GM21717 (cell line): Measurements from ENCODE around the gene USP6.
"Not testable (repeated sequence)": the region's sequence is repeated elsewhere in the genome, so short reads cannot be mapped to it uniquely, and the experiment has no call there.

Experiments
- ATAC-seq: cut with Tn5 transposase; IDR thresholded peaks from one replicate; pipeline ENCODE4 v1.9.1; 2021; ENCODE audit warnings: mild to moderate bottlenecking, moderate library complexity; ENCODE audit not compliant: unreplicated experiment

The USP6 gene

DNA sequence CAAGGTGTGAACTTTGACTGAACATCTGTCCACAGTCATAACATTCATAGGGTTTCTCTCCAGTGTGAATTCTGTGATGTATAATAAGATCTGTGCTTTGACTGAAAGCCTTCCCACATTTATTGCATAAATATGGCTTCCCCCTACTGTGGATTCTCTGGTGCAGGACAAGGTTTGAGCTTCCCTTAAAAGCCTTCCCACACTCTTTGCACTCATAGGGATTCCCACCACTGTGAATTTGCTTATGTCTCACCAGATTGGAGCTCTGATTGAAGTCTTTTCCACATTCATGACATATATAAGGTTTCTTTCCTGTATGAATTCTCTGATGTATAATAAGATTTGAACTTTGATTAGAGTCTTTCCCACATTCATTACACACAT is 67.6 kb downstream of the USP6 start:
- no peak for ATAC-seq

DNA sequence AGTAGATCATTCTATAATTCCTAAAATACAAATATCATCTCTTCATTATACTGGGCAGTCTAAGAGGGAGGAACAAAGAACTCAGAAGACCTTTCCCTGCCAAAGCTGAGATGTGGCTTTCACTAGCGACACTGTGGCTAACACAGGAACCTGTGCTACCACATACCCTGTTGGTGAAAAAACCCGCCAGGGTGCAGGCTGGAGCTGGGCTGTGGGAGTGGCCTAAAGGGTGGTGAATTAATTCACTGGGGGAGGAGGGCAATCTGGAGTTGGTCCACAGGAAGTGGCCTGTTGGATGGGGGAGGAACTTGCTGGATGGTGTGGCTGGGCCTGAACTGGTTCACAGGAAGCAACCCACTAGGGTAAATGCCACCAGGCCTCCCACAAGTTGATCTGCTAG is 68.5 kb downstream of the USP6 start:
- no peak for ATAC-seq

- peak; percentile 91 for ATAC-seq
These were observed 75.9 kb downstream of the USP6 start, which contains the start of gene ZNF594 for GRCh38 chr17:5191541-5192417. Gene ZNF594, minus strand, starts transcription at chr17:5191868. Its CDS starts 7,612 bp downstream, at chr17:5184256.

- no peak for ATAC-seq
These were observed 78.5 kb downstream of the USP6 start for GRCh38 chr17:5194346-5194745.

GRCh38 chr17:5198472-5198871 is 82.6 kb downstream of the USP6 start:
- ATAC-seq = no peak

- no peak for ATAC-seq
These were observed 84.5 kb downstream of the USP6 start for GRCh38 chr17:5200360-5200759.

- ATAC-seq = no peak
These were observed 85.2 kb downstream of the USP6 start for GRCh38 chr17:5201011-5201410.

- no peak for ATAC-seq
These were observed 87.5 kb downstream of the USP6 start for GRCh38 chr17:5203178-5203907.

DNA sequence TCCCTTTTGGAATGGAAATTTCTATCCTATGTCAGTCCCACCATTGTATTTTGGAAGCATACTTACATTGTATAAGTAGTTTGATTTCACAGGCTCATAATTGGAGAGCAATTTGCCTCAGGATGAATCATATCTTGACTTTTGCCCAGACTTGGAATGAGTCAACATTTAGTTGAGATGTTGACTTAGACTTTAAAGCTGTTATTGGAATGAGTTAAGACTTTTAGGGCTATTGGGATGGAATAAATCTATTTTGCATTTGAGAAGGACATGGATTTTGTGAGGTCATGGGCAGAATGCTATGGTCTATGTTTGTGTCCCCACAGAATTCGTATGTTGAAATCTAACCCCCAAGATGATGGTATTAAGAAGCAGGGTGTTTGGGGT is 88.1 kb downstream of the USP6 start:
- no peak for ATAC-seq

DNA sequence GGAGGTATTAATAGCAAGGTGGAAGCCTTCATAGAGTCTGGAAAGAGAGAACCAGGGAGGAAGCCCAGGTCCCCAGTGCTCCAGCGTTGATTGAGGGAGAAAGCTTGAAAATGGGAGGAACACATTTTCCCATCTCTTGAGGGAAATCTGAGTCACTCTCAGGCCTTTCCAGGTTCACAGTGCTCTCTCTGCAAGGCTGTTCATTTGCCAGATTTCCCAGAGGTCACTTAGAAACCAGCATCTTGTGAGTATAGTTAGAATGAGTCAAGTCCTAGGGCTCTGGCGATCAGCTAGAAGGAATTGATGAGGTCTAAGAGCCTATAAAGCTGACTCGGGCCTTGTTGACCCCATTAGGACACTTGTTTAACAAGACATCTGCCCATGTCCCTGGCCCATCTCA is 93.6 kb downstream of the USP6 start:
- no peak for ATAC-seq

- no peak for ATAC-seq
These were observed 94.3 kb downstream of the USP6 start for GRCh38 chr17:5210091-5210490.

DNA sequence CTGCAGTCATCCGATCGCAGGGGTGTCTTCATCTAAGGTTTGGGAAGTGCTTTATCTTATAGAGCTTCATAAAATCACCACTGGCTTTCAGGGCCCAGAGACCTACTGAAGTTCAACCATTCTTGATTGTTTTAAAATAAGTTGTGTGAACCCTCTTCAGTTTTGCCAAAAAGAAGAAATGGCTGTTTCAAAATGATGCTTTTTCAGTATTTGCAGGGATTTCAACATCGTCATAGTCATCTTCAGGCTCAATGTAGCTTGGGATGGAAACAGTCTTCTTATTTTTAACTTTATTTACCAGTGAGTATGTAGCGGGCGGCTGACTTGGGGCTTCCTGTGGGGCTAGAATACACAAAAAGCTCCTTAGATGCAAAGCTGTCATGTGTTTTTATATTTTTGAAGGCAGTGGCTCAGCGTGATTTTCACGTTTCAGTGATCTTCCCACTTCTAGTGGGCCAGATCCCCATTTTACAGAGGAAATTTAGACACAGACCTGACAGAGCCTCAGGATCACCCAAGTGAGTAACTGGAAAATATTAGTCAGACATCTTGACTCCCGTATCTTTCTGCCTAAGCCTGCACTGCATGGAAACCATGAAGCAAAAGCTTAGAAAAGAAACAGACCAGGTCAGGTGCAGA is 94.9 kb downstream of the USP6 start:
- no peak for ATAC-seq

- ATAC-seq = no peak
These were observed 95.6 kb downstream of the USP6 start for GRCh38 chr17:5211458-5211857.

- not testable (repeated sequence) for ATAC-seq
These were observed 101.7 kb downstream of the USP6 start for GRCh38 chr17:5217562-5217961.

GRCh38 chr17:5219536-5219935 is 103.7 kb downstream of the USP6 start:
- ATAC-seq = no peak

- no peak for ATAC-seq
These were observed 104.2 kb downstream of the USP6 start for GRCh38 chr17:5220074-5220473.

DNA sequence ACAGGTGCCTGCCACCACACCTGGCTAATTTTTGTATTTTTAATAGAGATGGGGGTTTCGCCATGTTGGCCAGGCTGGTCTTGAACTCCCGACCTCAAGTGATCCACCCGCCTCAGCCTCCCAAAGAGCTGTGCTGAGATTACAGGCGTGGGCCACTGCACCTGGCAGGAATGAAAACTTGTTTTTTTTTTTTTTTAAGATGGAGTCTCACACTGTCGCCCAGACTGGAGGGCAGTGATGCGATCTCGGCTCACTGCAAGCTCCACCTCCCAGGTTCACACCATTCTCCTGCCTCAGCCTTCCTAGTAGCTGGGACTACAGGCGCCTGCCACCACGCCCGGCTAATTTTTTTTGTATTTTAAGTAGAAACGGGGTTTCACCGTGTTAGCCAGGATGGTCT is 106.1 kb downstream of the USP6 start:
- not testable (repeated sequence) for ATAC-seq
